Upper lobe of left lung (tissue), 6 donors: ENCODE data around the gene TJAP1. TPM values are rescaled to one million over a fixed set of nuclear protein-coding genes. Genes with fewer than 3 reads are reported as not detected.

Source experiments
- ATAC-seq, 2 donors: fragments of 200-7000 bp; cut with Tn5 transposase; one replicate each; pipeline ENCODE4 v1.9.1; 2022; ENCODE audit warnings: mild to moderate bottlenecking in 2 of 2, moderate library complexity in 2 of 2; ENCODE audit not compliant: low FRiP score in 2 of 2
- DNase-seq, 2 donors: peaks; one replicate each; pipeline ENCODE4 v3.0.0-alpha.2; 2019 to 2020
- H3K27ac ChIP-seq, 4 donors: fragments of 200-600 bp; sonication (generic); one replicate each; pipeline ENCODE4 v1.5.1; 2016 to 2019
- H3K27me3 ChIP-seq, 4 donors: fragments of 200-600 bp; sonication (generic); one replicate each; pipeline ENCODE4 v1.5.1; 2017 to 2019
- H3K36me3 ChIP-seq, 4 donors: fragments of 200-600 bp; sonication (generic); one replicate each; pipeline ENCODE4 v1.5.1; 2016 to 2019
- H3K4me1 ChIP-seq, 4 donors: fragments of 200-600 bp; sonication (generic); one replicate each; pipeline ENCODE4 v1.5.1; 2018 to 2019
- H3K4me3 ChIP-seq, 4 donors: fragments of 200-600 bp; sonication (generic); one replicate each; pipeline ENCODE4 v1.5.1; 2017 to 2019; ENCODE audit warnings: mild to moderate bottlenecking in 2 of 4, moderate library complexity in 1 of 4
- H3K9me3 ChIP-seq, 4 donors: fragments of 200-600 bp; sonication (generic); one replicate each; pipeline ENCODE4 v1.5.1; 2018 to 2019
- CTCF ChIP-seq, 6 experiments: fragments of 450-650 bp in 4 of 6; fragments of 200-600 bp in 2 of 6; sonication (generic) in 2 of 6; IDR thresholded peaks; one replicate each; pipeline ENCODE4 v1.5.1; 2016 to 2019; ENCODE audit warnings: antibody characterized with exemption in 6 of 6
- EP300 ChIP-seq, 4 donors: sonication (generic); formaldehyde crosslinking; IDR thresholded peaks; one replicate each; pipeline ENCODE4 v1.5.1; 2017; ENCODE audit warnings: antibody characterized with exemption in 4 of 4, control low read depth in 2 of 4
- POLR2A ChIP-seq, 4 donors: fragments of 450-650 bp; IDR thresholded peaks; one replicate each; pipeline ENCODE4 v1.5.1; 2016 to 2017; ENCODE audit warnings: antibody characterized with exemption in 4 of 4, mild to moderate bottlenecking in 2 of 4
- POLR2AphosphoS5 ChIP-seq, 2 donors: sonication (generic); formaldehyde crosslinking; IDR thresholded peaks; one replicate each; pipeline ENCODE4 v1.5.1; 2017; ENCODE audit warnings: antibody characterized with exemption in 2 of 2
- WGBS, 2 donors: methylation state at CpG; one replicate each; pipeline ENCODE4 v1.1.5; 2017 to 2018; 5-methylcytosine and 5-hydroxymethylcytosine counted together
- total RNA-seq, 6 donors: library from RNA; depleted of rRNA in 4 of 6; stranded (reverse); fragments of >200 nt in 4 of 6; gene quantifications; one replicate each; pipeline versions ENCODE4 v1.1.0 to v1.2.1, GENCODE V29; 2016 to 2021
- donor health status: DM: no; HTN: no; CAD: no; lungs with moderate emphysema.
- donor health status: DM: no; HTN: yes; CAD: no; lungs with severe emphysema.

Gene TJAP1
- total RNA-seq, 6 donors from 2014 or later, result 22.2 to 57.6 (median 31.1) TPM

GRCh38 chr6:43493230-43493629 is 15.9 kb downstream of the TJAP1 start:
- no peaks in the 10 kb centered on the region for H3K27me3 ChIP-seq
- no peak overlapping the region for H3K4me3 ChIP-seq
- DNase-seq (no peak), ATAC-seq (no peak)
- peaks cover 0 to 12% (median 7%) of the 10 kb centered on the region in 4 donors for H3K36me3 ChIP-seq
- peak overlapping the region in 1 of 4 donors; percentile 15 for H3K27ac ChIP-seq
- peaks cover 38 to 42% (median 40%) of the 10 kb centered on the region in 4 donors for H3K4me1 ChIP-seq
- H3K9me3 ChIP-seq, result no peaks in the 10 kb centered on the region
- 92 to 96% methylated on average over 2 of the region's 2 CpGs for WGBS, 2 donors
- TF ChIP-seq CTCF (IDR thresholded peaks at IDR 0.05), result no peak
- no peak for TF ChIP-seq EP300 (IDR thresholded peaks at IDR 0.05)

- no peak overlapping the region for H3K27ac ChIP-seq
- ATAC-seq (no peak), DNase-seq (no peak)
- H3K9me3 ChIP-seq, result no peaks in the 10 kb centered on the region
- H3K4me1 ChIP-seq, result peaks cover 40 to 44% (median 42%) of the 10 kb centered on the region in 4 donors
- no peak overlapping the region for H3K4me3 ChIP-seq
- H3K36me3 ChIP-seq, result peaks cover 3 to 18% (median 10%) of the 10 kb centered on the region in 4 donors
- 91 to 96% methylated on average over 7 of the region's 7 CpGs for WGBS, 2 donors
- TF ChIP-seq EP300 (IDR thresholded peaks at IDR 0.05), result no peak
- no peak for TF ChIP-seq POLR2A (IDR thresholded peaks at IDR 0.05)
- TF ChIP-seq CTCF (IDR thresholded peaks at IDR 0.05), result no peak
- no peak for TF ChIP-seq POLR2AphosphoS5 (IDR thresholded peaks at IDR 0.05)
- no peaks in the 10 kb centered on the region for H3K27me3 ChIP-seq
These were observed 16.5 kb downstream of the TJAP1 start for GRCh38 chr6:43493833-43494232.

- Histone ChIP-seq H3K27ac (no peak overlapping the region), H3K4me1 (peaks cover 45 to 48% (median 46%) of the 10 kb centered on the region in 4 donors), H3K4me3 (no peak overlapping the region), H3K27me3 (no peaks in the 10 kb centered on the region), H3K9me3 (no peaks in the 10 kb centered on the region), H3K36me3 (peaks cover 5 to 23% (median 15%) of the 10 kb centered on the region in 4 donors)
- DNase-seq (no peak), ATAC-seq (no peak)
- TF ChIP-seq POLR2AphosphoS5 (IDR thresholded peaks at IDR 0.05) (no peak), POLR2A (IDR thresholded peaks at IDR 0.05) (no peak), CTCF (IDR thresholded peaks at IDR 0.05) (no peak), EP300 (IDR thresholded peaks at IDR 0.05) (no peak)
- WGBS, 2 donors, result 89% methylated on average over 6 of the region's 6 CpGs
These were observed 17.0 kb downstream of the TJAP1 start for GRCh38 chr6:43494321-43494720.

- TF ChIP-seq POLR2A (IDR thresholded peaks at IDR 0.05), result no peak
- TF ChIP-seq CTCF (IDR thresholded peaks at IDR 0.05), result no peak
- TF ChIP-seq POLR2AphosphoS5 (IDR thresholded peaks at IDR 0.05), result no peak
- no peak for TF ChIP-seq EP300 (IDR thresholded peaks at IDR 0.05)
These were observed 17.4 kb downstream of the TJAP1 start for GRCh38 chr6:43494766-43495165.

GRCh38 chr6:43495409-43495941 is 18.1 kb downstream of the TJAP1 start:
- WGBS, 2 donors, result 63 to 76% methylated on average over 3 to 4 of the region's 4 CpGs
- Histone ChIP-seq H3K27ac (peak overlapping the region in 2 of 4 donors; percentile 6 to 56), H3K4me1 (peaks cover 46 to 56% (median 51%) of the 10 kb centered on the region in 4 donors), H3K4me3 (no peak overlapping the region), H3K27me3 (no peaks in the 10 kb centered on the region), H3K9me3 (no peaks in the 10 kb centered on the region), H3K36me3 (peaks cover 11 to 33% (median 22%) of the 10 kb centered on the region in 4 donors)
- DNase-seq (no peak), ATAC-seq (no peak)
- peak in 5 of 6 experiments; percentile 17 to 39 (median 31) for TF ChIP-seq CTCF (IDR thresholded peaks at IDR 0.05)
- TF ChIP-seq POLR2AphosphoS5 (IDR thresholded peaks at IDR 0.05), result no peak
- TF ChIP-seq POLR2A (IDR thresholded peaks at IDR 0.05), result no peak
- TF ChIP-seq EP300 (IDR thresholded peaks at IDR 0.05), result no peak

More at GRCh38 chr6:43494766-43495165, 17.4 kb downstream of the TJAP1 start:
- Histone ChIP-seq H3K4me1 (peaks cover 46 to 50% (median 48%) of the 10 kb centered on the region in 4 donors), H3K9me3 (no peaks in the 10 kb centered on the region), H3K36me3 (peaks cover 9 to 26% (median 17%) of the 10 kb centered on the region in 4 donors), H3K4me3 (no peak overlapping the region), H3K27me3 (no peaks in the 10 kb centered on the region), H3K27ac (peak overlapping the region in 1 of 4 donors; percentile 56)
- ATAC-seq, result no peak
- no peak for DNase-seq
- 98 to 100% methylated on average over 4 of the region's 4 CpGs for WGBS, 2 donors
